HepG2 (cell line): ENCODE measurements around the gene TMSB15B. TPM values are rescaled to one million over a fixed set of nuclear protein-coding genes. Genes with fewer than 3 reads are reported as not detected.

ENCODE experiments used
- CREM ChIP-seq, 2 experiments: sonication (generic) in 1 of 2; formaldehyde crosslinking in 1 of 2; IDR thresholded peaks; 2 replicates each; pipeline versions ENCODE4 v1.4.0 to v1.6.1; 2016 to 2020; ENCODE audit warnings: antibody characterized with exemption in 1 of 2, mild to moderate bottlenecking in 1 of 2, missing genetic modification reagents in 1 of 2
- HNF1B ChIP-seq: sonication (generic); formaldehyde crosslinking; IDR thresholded peaks from 2 replicates; pipeline ENCODE4 v1.5.1; 2020; ENCODE audit warnings: mild to moderate bottlenecking, moderate library complexity, missing genetic modification reagents
- HNRNPL ChIP-seq: fragments of 200-400 bp; formaldehyde crosslinking; IDR thresholded peaks from 2 replicates; pipeline ENCODE4 v1.6.1; 2017; ENCODE audit warnings: mild to moderate bottlenecking, low read depth, low read length
- JUN ChIP-seq: sonication (generic); formaldehyde crosslinking; IDR thresholded peaks from 2 replicates; pipeline ENCODE4 v1.4.0; 2020; ENCODE audit warnings: mild to moderate bottlenecking, missing genetic modification reagents
- KIAA2018 ChIP-seq: sonication (generic); formaldehyde crosslinking; IDR thresholded peaks from 2 replicates; pipeline ENCODE4 v1.5.0; 2020; ENCODE audit warnings: mild to moderate bottlenecking, missing genetic modification reagents, borderline replicate concordance
- MAF1 ChIP-seq: sonication (generic); formaldehyde crosslinking; IDR thresholded peaks from 2 replicates; pipeline ENCODE4 v1.5.0; 2020; ENCODE audit warnings: missing genetic modification reagents, borderline replicate concordance
- TRIM22 ChIP-seq: fragments of 450-650 bp; IDR thresholded peaks from 2 replicates; pipeline ENCODE4 v1.6.1; 2017
- ZMYM4 ChIP-seq: sonication (generic); formaldehyde crosslinking; IDR thresholded peaks from 2 replicates; pipeline ENCODE4 v1.8.1; 2023; ENCODE audit warnings: mild to moderate bottlenecking, missing genetic modification reagents
- ZNF451 ChIP-seq: sonication (generic); formaldehyde crosslinking; IDR thresholded peaks from 2 replicates; pipeline ENCODE4 v1.5.0; 2020; ENCODE audit warnings: mild to moderate bottlenecking, missing genetic modification reagents
- ZNF550 ChIP-seq: sonication (generic); formaldehyde crosslinking; IDR thresholded peaks from 2 replicates; pipeline ENCODE4 v1.4.0; 2020; ENCODE audit warnings: mild to moderate bottlenecking, missing genetic modification reagents, borderline replicate concordance
- ZNF687 ChIP-seq: sonication (generic); formaldehyde crosslinking; IDR thresholded peaks from 2 replicates; pipeline ENCODE4 v1.5.1; 2020; ENCODE audit warnings: mild to moderate bottlenecking, missing genetic modification reagents, moderate library complexity
- polyA plus RNA-seq, 8 experiments: library from polyadenylated mRNA; depleted of rRNA in 3 of 8; stranded (reverse) in 7 of 8; unstranded in 1 of 8; fragments of >200 nt; fragmentation: Illumina TruSeq in 4 of 8; extraction: Trizol in 4 of 8; gene quantifications; 2 replicates each; pipeline versions ENCODE4 v1.2.1 to v1.2.3, GENCODE V29; 2011 to 2016; ENCODE audit warnings: low read depth in 4 of 8, missing spikeins in 1 of 8, mixed read lengths in 1 of 8; ENCODE audit not compliant: insufficient read depth in 1 of 8
- total RNA-seq, 5 experiments: library from RNA; depleted of rRNA; stranded (reverse); fragments of >200 nt; fragmentation: Illumina TruSeq; extraction: Trizol; gene quantifications; 2 replicates each; pipeline ENCODE4 v1.2.3, GENCODE V29; 2016; ENCODE audit warnings: low read depth in 1 of 5

Gene TMSB15B
- total and polyA plus RNA-seq, 2 of the 13 experiments (the other 11 are each of a cell fraction or from before 2014, with no cell fraction given) = not detected

GRCh38 chrX:103954259-103954658 lies 8.2 kb upstream of the TMSB15B start (continued):
- TF ChIP-seq KIAA2018 (CRISPR knock-in tag) = no peak
- TF ChIP-seq TRIM22 = no peak
- no peak for TF ChIP-seq CREM (IDR thresholded peaks at IDR 0.05)
- TF ChIP-seq CREM (CRISPR knock-in tag; IDR thresholded peaks at IDR 0.05) = no peak
- no peak for TF ChIP-seq MAF1
- no peak for TF ChIP-seq HNRNPL
- no peak for TF ChIP-seq ZNF451 (CRISPR knock-in tag)
- no peak for TF ChIP-seq ZNF687
- TF ChIP-seq JUN (CRISPR knock-in tag) = no peak
- TF ChIP-seq ZMYM4 (CRISPR knock-in tag) = no peak
- no peak for TF ChIP-seq ZNF550 (CRISPR knock-in tag)
- no peak for TF ChIP-seq HNF1B
- TF ChIP-seq, all 625 proteins: peak for 0
